HEK293T (cell line): ENCODE results near the gene GABBR2.

Experiments
- FOXA1 ChIP-seq: fragments of 450-650 bp; IDR thresholded peaks from 2 replicates; pipeline ENCODE4 v1.6.1; 2016; ENCODE audit warnings: mild to moderate bottlenecking
- L3MBTL2 ChIP-seq: fragments of 450-650 bp; conservative IDR thresholded peaks from 2 replicates; pipeline ENCODE4 v1.6.1; 2016; ENCODE audit warnings: mild to moderate bottlenecking
- SP1 ChIP-seq: fragments of 450-650 bp; IDR thresholded peaks from 2 replicates; pipeline ENCODE4 v1.6.1; 2017
- SUZ12 ChIP-seq: fragments of 450-650 bp; IDR thresholded peaks from 2 replicates; pipeline ENCODE4 v1.6.1; 2016; ENCODE audit warnings: mild to moderate bottlenecking
- TARDBP ChIP-seq: fragments of 450-650 bp; IDR thresholded peaks from 2 replicates; pipeline ENCODE4 v1.6.1; 2016
- TF ChIP-seq, protein P1 (sequence below): fragments of 450-650 bp; IDR thresholded peaks from 2 replicates; pipeline ENCODE4 v1.6.1; 2016

DNA sequence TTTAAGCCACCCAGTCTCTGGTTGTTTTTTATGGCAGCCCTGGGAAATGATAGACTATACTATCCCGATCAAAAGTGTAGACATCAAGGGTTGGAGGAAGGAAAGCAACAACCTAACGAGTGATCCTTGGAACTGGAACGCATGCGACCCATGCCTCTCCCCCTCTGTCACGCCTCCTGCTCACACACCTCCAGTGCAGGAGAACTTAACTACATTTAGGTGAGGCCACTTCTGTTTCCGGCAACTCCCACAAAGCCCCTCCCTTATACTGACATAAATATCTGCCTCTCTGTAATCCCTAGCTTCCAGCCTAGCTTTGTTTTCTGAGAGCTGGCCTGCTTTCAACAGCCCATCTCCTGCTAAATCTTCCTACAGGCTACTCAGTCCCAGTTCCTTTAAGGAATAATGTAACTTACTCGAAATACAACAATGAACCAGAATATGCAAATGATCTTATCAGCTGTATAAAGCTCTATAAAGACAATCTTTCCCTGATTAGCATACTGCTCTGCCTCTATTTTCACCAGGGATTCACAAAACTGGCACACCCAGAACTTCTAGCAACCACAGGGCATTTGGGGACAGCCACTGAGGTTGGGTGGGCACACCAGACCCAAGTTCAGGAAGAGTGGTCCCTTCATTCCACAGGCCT, 73.9 kb downstream of the GABBR2 start:
- no peak for TF ChIP-seq SUZ12
- TF ChIP-seq FOXA1, result no peak
- TF ChIP-seq TARDBP, result no peak
- TF ChIP-seq SP1, result no peak
- TF ChIP-seq, protein P1, sequence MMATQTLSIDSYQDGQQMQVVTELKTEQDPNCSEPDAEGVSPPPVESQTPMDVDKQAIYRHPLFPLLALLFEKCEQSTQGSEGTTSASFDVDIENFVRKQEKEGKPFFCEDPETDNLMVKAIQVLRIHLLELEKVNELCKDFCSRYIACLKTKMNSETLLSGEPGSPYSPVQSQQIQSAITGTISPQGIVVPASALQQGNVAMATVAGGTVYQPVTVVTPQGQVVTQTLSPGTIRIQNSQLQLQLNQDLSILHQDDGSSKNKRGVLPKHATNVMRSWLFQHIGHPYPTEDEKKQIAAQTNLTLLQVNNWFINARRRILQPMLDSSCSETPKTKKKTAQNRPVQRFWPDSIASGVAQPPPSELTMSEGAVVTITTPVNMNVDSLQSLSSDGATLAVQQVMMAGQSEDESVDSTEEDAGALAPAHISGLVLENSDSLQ, result no peak
- TF ChIP-seq L3MBTL2, result no peak
